ENCODE results near the gene NCOR1.
A peak's percentile ranks its signal among the peaks of the same experiment; 100 is the strongest.

The NCOR1 gene

DNA sequence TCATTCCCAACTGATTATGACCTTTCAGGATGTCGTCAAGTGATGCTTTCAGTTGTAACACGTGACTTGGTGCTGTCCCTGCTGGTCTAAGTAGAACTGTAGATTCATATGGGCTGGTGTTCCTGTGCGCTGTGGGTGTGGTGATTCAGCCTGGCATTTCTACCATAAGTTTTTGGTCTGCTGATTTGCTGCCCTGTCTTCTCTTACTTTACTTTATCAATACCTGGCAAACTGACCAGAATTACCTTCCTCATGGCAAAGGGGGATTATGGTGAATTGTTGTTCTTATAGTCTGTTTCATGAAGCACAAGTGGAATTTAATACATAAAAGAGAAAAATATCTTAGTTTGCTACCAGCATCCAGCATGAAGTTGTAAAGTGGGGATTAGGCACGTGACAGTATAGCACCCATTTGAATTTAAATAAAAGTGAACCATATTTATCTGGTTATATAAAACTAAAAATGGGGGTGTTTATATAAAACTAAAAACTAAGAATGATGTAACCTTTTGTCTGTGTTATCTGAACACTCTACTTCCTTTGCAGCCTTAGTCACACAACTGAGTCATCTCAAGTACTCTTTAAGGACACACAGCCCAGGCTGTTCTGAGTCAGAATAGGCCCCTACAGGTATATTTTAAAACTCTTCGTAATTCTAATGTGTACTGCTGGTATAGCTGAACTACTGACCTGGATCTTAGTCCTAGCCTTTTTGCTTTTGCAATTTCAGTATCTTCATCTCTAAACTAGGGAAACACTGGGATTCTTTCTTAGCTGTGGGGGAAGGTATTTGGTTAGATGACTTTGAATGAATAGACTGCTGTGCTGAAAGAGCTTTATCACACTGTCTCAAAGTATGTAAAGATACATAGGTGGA, 187.4 kb downstream of the NCOR1 start:
- DNase-seq (ENCODE audit: low read depth), result peak; percentile 8

DNA sequence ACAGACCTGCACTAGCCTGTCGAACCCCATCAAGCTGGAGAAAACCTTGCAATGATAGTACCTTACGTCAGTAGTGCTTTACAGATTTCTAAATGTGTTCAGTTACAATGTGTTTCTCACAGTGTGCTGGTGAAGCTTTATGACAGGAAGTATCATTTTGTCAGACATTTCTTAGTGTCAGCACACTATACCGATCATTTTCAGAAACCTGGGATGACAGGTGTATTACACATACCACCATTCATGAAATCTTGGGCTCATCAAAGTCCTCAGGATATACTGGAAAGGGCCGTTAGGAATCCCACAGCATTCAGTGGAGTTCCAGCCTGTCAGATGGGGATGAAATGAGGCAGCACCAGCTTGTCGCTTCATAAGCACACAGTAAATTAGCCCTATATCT, 188.4 kb downstream of the NCOR1 start:
- DNase-seq (ENCODE audit: low read depth), result no peak

DNA sequence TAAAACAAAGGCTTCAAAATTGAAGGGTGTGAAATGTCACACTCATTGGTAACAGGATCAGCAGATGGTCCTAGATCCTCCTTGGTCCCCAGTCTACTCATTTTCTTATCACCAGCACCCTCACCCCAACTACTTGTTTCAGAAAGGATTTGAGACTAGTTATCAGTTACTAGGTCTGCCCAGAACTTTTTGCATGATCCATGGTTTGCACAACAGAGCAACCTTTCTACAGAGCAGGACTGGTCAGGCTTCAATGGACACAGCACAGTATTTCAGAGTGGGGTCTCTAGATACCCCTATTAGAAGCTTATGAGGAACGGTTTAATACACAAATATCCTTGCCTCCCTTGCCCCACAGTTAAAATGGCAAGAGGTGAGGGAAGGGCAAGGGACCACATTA, 190.1 kb downstream of the NCOR1 start:
- DNase-seq (ENCODE audit: low read depth), result no peak

GRCh38 chr17:16023881-16024280, 191.5 kb downstream of the NCOR1 start:
- no peak for DNase-seq (ENCODE audit: low read depth)

DNA sequence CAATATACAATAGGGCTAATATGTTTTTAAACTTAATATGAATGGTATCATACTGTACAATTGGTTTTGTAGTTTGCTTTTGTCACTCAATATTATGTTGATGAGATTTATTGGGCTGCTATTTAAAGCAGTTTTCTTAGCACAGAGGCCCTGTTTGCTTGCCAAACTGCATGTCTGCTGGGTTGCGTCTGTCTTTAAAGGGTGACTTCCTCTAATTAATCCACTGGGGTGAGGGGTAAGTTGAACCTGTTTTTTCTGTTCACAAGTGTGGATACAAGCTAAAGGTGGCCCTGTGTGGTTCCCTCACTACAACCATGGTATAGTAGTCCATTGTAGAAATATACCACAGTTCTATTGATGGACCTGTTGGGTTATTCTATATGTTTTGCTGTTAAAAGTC, 196.0 kb downstream of the NCOR1 start:
- DNase-seq (ENCODE audit: low read depth), result no peak

DNA sequence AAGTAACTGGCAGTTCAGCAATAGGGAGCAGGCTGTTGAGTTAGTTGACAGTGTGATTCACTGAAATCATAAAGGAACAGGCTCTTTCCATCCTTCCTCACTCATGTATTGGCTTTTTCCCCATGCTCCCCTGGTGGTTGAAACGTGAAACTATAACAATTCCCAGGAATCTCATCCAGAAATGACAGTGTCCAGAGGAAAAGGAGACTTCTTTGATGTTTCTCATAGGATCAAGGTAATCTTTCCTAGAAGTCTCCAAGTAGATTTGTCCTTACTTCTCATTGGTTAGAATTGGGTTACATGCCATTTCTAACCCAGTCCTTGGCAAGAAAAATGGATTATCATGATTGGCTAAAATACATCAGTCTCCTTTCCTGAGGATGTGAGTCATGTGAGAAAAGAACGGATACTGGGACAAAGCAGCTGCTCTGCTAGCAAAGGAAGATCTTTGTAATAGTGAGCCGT, 201.4 kb downstream of the NCOR1 start:
- no peak for DNase-seq (ENCODE audit: low read depth)

- DNase-seq (ENCODE audit: low read depth), result no peak
Measured at GRCh38 chr17:16007439-16007838, 207.9 kb downstream of the NCOR1 start.

GRCh38 chr17:16005636-16006035, 209.7 kb downstream of the NCOR1 start:
- no peak for DNase-seq (ENCODE audit: low read depth)

DNA sequence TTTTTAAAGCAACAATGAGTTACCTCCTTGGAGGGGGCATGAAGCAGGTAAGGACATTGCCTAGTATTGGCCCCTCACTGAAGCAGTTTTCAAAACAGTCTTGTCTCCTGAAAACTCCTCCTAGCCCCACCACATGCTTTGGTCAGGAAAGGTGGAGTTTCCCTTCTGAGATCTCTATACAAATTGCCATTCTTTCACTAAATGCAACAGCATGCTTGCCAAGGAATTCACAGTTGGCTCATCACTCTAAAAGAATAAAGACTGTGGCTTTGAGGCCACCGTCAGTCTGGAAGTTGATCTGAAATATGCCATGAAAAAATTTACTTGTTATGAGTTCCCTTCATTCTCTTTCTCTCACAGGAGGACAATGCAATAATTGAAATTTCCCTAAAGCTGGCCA, 211.5 kb downstream of the NCOR1 start:
- DNase-seq (ENCODE audit: low read depth), result no peak

DNA sequence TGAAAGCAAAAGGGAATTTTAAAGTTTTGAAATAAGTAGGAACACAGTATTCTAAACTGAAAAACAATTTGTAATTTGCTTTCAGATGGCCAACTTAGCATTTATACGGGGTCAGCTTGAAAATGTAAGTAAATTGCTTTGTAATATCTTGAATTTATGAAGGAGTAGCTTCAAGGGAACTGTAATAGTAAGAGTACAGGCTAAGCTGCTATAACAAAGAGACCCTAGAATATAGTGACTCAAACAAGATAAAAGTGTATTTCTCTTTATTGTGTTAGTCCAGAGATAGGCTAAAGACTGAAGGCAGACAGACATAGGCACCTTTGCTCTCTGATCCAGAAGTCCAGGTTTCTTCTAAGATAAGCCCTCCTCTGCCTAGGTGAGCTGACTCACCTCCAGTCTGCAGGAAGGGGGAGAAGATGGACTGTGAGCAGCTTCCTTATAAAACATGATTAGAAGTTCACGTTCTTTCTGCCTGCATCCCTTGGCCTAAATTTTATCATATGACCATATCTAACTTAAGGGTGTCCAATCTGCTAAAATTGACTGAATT, 212.6 kb downstream of the NCOR1 start:
- no peak for DNase-seq (ENCODE audit: low read depth)

DNA sequence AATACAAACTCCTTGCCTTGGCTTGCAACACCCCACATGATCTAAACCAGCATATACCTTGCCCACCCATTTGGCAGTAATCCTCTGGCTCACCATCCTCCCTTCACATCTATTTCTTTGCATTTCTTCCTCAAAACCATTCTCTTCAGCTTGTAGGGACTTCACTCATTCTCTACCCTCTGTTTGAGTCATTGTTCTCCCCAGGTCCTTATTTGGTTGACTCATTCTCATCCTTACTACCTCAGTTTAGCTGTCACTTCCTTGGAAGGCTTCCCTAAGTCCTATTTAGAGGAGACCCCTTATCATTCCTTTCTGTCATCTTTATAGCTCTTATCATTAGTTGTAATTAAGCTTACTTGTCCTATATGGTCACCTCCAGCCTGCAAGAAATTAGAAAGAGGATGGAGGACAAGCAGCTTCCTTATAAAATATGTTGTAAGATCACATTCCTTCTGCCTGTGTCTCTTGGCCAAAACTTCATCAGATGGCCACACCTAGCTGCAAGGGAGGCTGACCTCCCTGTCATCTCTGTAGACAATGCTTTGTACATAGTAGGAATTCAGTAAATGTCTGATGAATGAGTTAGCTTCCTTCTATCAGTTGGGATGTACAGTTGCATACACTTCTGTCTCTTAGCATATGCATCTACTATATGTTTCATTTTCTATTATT, 214.0 kb downstream of the NCOR1 start:
- DNase-seq (ENCODE audit: low read depth), result no peak

- no peak for DNase-seq (ENCODE audit: low read depth)
Measured at GRCh38 chr17:15999974-16000827, 215.1 kb downstream of the NCOR1 start.

GRCh38 chr17:15999141-15999973, 216.0 kb downstream of the NCOR1 start, which contains the start of the genes TTC19 and ZSWIM7:
Gene TTC19 (plus strand): TSS chr17:15999824. CDS start chr17:15999849, 25 bp downstream.
Gene ZSWIM7 (minus strand): TSS chr17:15999704. CDS start chr17:15999594, 110 bp downstream.
- DNase-seq (ENCODE audit: low read depth), result peak; percentile 80

DNA sequence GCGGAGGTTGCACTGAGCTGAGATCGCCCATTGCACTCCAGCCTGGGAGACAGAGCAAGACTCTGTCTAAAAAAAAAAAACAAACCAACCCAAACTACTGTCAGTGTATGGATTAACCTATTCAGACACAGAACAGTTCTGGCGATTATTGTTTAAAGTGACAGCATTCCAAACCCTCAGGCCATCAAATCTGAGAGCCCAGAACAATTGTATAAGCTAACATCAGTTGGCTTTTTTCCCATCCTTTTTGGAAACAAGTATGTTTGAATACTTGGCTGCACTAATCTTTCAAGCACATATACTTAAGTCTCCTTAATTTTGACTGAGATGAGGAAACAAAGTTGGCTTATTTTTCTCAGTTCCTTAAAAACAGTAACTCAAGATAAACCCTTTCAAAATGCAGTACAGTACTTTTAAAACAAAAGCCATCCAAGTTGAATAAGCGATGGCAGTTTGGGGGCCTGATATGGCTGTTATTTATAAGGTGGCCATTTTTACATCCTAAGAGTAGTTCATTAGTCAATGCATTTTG, 217.2 kb downstream of the NCOR1 start:
- DNase-seq (ENCODE audit: low read depth), result no peak

DNA sequence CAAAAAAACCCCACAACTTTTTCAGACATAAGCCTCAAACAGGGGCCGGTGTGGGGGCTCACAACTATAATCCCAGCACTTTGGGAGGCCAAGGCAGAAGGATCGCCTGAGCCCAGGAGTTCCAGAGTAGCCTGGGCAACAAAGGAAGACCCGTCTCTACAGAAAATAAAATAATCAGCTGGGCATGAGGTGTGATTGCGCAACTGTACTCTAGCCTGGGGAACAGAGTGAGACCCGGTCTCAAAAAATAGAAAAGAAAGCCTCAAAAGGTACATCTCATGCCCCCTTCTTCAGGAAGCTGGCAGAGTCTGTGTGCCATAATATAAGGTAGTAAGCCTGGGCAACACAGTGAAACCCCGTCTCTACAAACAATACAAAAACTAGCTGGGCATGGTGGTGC, 219.0 kb downstream of the NCOR1 start:
- no peak for DNase-seq (ENCODE audit: low read depth)

DNA sequence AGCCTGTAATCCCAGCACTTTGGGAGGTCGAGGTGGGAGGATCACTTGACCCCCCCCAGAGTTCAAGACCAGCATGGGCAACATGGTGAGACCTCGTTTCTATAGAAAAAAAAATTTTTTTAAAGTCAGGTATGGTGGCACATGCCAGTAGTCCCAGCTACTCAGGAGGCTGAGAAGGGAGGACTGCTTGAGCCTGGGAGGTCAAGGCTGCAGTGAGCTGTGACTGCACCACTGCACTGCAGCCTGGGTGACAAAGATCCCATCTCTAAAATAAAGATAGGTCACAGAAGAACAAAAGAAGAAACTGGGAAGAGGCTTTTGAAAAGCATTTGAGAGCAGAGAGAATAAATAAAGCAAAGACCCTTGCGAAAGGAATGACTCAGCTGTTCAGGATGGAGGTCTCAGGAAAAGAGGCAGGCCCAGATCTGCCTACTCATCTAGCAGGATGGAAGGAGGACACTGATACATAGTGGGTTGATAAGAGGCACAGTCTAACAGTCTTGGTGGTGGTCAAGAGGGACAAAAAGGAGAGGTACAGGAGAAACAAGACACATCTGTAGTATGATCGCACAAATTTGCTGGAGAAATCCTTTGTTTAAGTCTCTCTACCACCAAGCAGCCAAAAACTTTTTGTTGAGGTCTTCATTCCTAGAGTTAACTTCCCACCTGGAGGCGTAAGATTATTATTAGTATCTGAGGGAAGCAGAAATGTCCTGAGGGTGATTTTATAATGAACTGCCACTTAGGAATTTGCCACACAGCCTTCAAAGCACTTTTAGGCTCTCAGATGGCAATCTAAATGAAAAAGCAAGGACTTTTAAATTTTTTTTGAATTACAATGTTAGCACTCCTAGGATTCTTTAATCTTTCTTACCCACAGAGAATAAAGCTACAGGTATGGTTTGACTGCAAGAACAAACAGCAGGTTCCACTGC, 233.4 kb downstream of the NCOR1 start:
- DNase-seq (ENCODE audit: low read depth), result no peak

GRCh38 chr17:15981208-15981607, 234.1 kb downstream of the NCOR1 start:
- no peak for DNase-seq (ENCODE audit: low read depth)

Data from stimulated activated CD8-positive, alpha-beta memory T cell treated with anti-CD3 and anti-CD28 coated beads, Interleukin-12 subunit alpha, Interleukin-12 subunit beta, amount 100 ng/mL, for 1 hour (primary cell).